Mucosa of stomach (tissue), 1 donor: ENCODE results near the gene MINK1.
"Not testable (repeated sequence)": the region's sequence is repeated elsewhere in the genome, so short reads cannot be mapped to it uniquely, and the experiment has no call there.

ENCODE experiments used
- H3K27me3 ChIP-seq: one replicate; pipeline ENCODE4 v1.7.0; 2013; ENCODE audit warnings: mild to moderate bottlenecking, low read length; ENCODE audit not compliant: control insufficient read depth, insufficient read depth
- H3K36me3 ChIP-seq: one replicate; pipeline ENCODE4 v1.7.0; 2013; ENCODE audit warnings: low read length; ENCODE audit not compliant: control insufficient read depth, insufficient read depth
- H3K4me1 ChIP-seq: one replicate; pipeline ENCODE4 v1.7.0; 2013; ENCODE audit warnings: mild to moderate bottlenecking, low read length; ENCODE audit not compliant: control insufficient read depth, insufficient read depth
- H3K4me3 ChIP-seq: one replicate; pipeline ENCODE4 v1.7.0; 2013; ENCODE audit warnings: low read length
- H3K9ac ChIP-seq: one replicate; pipeline ENCODE4 v1.7.0; 2013; ENCODE audit warnings: mild to moderate bottlenecking, low read length, moderate library complexity
- H3K9me3 ChIP-seq: one replicate; pipeline ENCODE4 v1.7.0; 2013; ENCODE audit warnings: mild to moderate bottlenecking, low read length, moderate library complexity; ENCODE audit not compliant: control insufficient read depth
- donor health status: Pancreatic carcinoma.

Gene MINK1

DNA sequence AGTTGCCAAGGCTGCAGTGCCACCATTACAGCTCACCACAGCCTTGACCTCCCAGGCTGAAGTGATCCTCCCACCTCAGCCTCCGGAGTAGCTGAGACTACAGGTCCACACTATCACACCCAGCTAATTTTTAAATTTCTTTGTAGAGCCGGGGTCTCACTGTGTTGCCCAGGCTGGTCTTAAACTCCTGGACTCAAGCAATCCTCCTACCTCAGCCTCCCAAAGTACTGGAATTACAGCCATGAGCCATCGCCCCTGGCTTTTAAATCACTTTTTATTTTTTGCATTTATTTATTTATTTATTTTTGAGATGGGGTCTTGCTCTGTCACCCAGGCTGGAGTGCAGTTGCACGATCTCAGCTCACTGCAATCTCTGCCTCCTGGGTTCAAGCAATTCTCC is 81.4 kb downstream of the MINK1 start:
- not testable (repeated sequence) for H3K4me3 ChIP-seq, H3K27me3 ChIP-seq, H3K36me3 ChIP-seq, H3K9ac ChIP-seq, H3K4me1 ChIP-seq, H3K9me3 ChIP-seq

DNA sequence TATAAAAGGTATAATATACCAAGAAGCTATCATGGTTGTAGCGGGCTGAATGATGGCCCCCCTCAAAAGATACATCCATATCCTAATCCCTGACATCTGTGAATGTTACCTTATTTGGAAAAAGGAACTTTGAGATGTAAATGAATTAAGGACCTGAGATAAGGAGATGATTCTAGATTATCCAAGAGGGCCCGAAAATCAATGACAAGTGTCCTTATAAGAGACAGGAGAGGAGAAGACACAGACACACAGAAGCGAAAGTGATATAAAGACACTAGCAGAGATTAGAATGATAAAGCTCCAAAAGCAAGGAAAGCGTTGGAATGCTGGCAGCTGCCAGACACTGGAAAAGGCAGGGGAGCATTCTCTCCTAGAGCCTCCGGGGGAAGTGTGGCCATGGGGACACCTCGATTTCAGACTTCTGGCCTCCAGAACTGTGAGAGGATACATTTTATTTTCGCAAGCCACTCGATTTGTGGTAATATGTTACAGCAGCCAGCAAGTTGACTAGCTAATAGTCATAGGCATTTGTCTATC is 86.4 kb downstream of the MINK1 start:
- Histone ChIP-seq H3K9me3 (no peaks in the 10 kb centered on the region), H3K36me3 (no peaks in the 10 kb centered on the region), H3K9ac (no peak overlapping the region), H3K4me3 (no peak overlapping the region), H3K4me1 (no peaks in the 10 kb centered on the region), H3K27me3 (no peaks in the 10 kb centered on the region)

- no peaks in the 10 kb centered on the region for H3K4me1 ChIP-seq
- no peak overlapping the region for H3K4me3 ChIP-seq
Observed at GRCh38 chr17:4920351-4921048, 87.4 kb downstream of the MINK1 start.

DNA sequence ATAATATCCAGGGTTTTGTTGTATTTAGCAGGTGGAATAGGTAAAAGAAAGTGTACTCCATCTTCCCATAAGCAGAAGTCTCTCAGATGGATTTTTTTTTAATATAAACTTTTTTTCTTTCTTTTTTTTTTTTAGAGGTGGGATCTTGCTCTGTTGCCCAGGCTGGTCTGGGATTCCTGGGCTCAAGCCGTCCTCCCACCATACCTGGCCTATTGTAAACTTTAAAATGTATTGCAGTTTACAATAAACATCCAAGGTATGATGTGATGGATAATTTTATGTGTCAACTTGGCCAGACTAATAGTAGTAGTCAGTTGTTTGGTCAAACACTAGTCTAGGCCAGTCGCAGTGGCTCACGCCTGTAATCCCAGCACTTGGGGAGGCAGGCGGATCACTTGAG is 88.2 kb downstream of the MINK1 start:
- no peaks in the 10 kb centered on the region for H3K4me1 ChIP-seq
- no peaks in the 10 kb centered on the region for H3K27me3 ChIP-seq
- H3K4me3 ChIP-seq: no peak overlapping the region
- no peaks in the 10 kb centered on the region for H3K9me3 ChIP-seq
- H3K9ac ChIP-seq: no peak overlapping the region
- no peaks in the 10 kb centered on the region for H3K36me3 ChIP-seq

More at GRCh38 chr17:4920351-4921048, 87.4 kb downstream of the MINK1 start:
- H3K9ac ChIP-seq: no peak overlapping the region
- H3K27me3 ChIP-seq: no peaks in the 10 kb centered on the region
- no peaks in the 10 kb centered on the region for H3K9me3 ChIP-seq
- H3K36me3 ChIP-seq: no peaks in the 10 kb centered on the region

DNA sequence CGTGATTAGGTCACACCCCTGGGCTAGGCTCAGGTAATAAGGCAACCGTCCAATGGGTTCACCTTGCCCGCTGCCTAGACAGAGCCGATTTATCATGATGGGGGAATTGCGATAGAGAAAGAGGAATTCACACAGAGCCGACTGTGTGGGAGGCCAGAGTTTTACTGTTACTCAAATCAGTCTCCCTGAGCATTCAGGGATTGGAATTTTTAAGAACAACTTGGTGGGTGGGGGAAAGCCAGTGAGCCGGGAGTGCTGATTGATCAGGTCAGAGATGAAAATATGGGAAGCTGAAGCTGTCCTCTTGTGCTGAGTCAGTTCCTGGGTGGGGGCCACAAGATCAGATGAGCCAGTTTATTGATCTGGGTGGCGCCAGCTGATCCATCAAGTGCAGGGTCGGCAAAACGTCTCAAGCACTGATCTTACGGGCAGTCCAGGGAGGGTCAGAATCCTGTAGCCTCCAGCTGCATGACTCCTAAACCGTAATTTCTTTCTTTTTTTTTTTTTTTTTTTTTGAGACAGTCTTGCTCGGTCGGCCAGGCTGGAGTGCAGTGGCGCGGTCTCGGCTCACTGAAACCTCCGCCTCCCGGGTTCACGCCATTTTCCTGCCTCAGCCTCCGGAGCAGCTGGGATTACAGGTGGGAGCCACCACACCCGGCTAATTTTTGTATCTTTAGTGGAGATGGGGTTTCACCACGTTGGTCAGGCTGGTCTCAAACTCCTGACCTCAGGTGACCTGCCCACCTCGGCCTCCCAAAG is 93.6 kb downstream of the MINK1 start:
- not testable (repeated sequence) for H3K9me3 ChIP-seq, H3K36me3 ChIP-seq, H3K4me3 ChIP-seq, H3K27me3 ChIP-seq, H3K9ac ChIP-seq, H3K4me1 ChIP-seq

- Histone ChIP-seq H3K4me1 (peaks cover under 1% of the 10 kb centered on the region), H3K9me3 (no peaks in the 10 kb centered on the region), H3K27me3 (no peaks in the 10 kb centered on the region), H3K36me3 (no peaks in the 10 kb centered on the region), H3K9ac (no peak overlapping the region), H3K4me3 (no peak overlapping the region)
Observed at GRCh38 chr17:4928881-4929280, 95.7 kb downstream of the MINK1 start.

GRCh38 chr17:4931963-4932362 is 98.8 kb downstream of the MINK1 start, which contains the start of gene GP1BA:
Gene GP1BA (plus strand): TSS chr17:4932277. CDS start chr17:4932605, 328 bp downstream.
- Histone ChIP-seq H3K4me3 (no peak within 1 kb of the TSS), H3K9ac (no peak within 1 kb of the TSS), H3K4me1 (peaks cover 6% of the 10 kb centered on the region), H3K9me3 (no peaks in the 10 kb centered on the region), H3K27me3 (no peaks in the 10 kb centered on the region), H3K36me3 (no peaks in the 10 kb centered on the region)

DNA sequence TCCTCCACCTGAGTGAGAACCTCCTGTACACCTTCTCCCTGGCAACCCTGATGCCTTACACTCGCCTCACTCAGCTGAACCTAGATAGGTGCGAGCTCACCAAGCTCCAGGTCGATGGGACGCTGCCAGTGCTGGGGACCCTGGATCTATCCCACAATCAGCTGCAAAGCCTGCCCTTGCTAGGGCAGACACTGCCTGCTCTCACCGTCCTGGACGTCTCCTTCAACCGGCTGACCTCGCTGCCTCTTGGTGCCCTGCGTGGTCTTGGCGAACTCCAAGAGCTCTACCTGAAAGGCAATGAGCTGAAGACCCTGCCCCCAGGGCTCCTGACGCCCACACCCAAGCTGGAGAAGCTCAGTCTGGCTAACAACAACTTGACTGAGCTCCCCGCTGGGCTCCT is 99.6 kb downstream of the MINK1 start:
- Histone ChIP-seq H3K9me3 (no peaks in the 10 kb centered on the region), H3K9ac (no peak overlapping the region), H3K36me3 (peaks cover 5% of the 10 kb centered on the region), H3K4me1 (peaks cover 6% of the 10 kb centered on the region), H3K4me3 (no peak overlapping the region), H3K27me3 (no peaks in the 10 kb centered on the region)

DNA sequence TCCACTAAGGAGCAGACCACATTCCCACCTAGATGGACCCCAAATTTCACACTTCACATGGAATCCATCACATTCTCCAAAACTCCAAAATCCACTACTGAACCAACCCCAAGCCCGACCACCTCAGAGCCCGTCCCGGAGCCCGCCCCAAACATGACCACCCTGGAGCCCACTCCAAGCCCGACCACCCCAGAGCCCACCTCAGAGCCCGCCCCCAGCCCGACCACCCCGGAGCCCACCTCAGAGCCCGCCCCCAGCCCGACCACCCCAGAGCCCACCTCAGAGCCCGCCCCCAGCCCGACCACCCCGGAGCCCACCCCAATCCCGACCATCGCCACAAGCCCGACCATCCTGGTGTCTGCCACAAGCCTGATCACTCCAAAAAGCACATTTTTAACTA is 100.5 kb downstream of the MINK1 start:
- Histone ChIP-seq H3K27me3 (no peaks in the 10 kb centered on the region), H3K36me3 (peaks cover 5% of the 10 kb centered on the region), H3K9ac (peak overlapping the region; percentile 45), H3K4me3 (no peak overlapping the region), H3K4me1 (peaks cover 13% of the 10 kb centered on the region), H3K9me3 (no peaks in the 10 kb centered on the region)

- H3K9ac ChIP-seq: peak overlapping the region; percentile 45
- peaks cover 19% of the 10 kb centered on the region for H3K4me1 ChIP-seq
- no peaks in the 10 kb centered on the region for H3K9me3 ChIP-seq
- H3K27me3 ChIP-seq: no peaks in the 10 kb centered on the region
- no peak overlapping the region for H3K4me3 ChIP-seq
- peaks cover 5% of the 10 kb centered on the region for H3K36me3 ChIP-seq
Observed at GRCh38 chr17:4934173-4934979, 101.2 kb downstream of the MINK1 start.

GRCh38 chr17:4935650-4936049 is 102.5 kb downstream of the MINK1 start:
- H3K9me3 ChIP-seq: no peaks in the 10 kb centered on the region
- H3K27me3 ChIP-seq: no peaks in the 10 kb centered on the region
- H3K4me1 ChIP-seq: peaks cover 23% of the 10 kb centered on the region
- peaks cover 5% of the 10 kb centered on the region for H3K36me3 ChIP-seq
- H3K9ac ChIP-seq: no peak overlapping the region
- no peak overlapping the region for H3K4me3 ChIP-seq

DNA sequence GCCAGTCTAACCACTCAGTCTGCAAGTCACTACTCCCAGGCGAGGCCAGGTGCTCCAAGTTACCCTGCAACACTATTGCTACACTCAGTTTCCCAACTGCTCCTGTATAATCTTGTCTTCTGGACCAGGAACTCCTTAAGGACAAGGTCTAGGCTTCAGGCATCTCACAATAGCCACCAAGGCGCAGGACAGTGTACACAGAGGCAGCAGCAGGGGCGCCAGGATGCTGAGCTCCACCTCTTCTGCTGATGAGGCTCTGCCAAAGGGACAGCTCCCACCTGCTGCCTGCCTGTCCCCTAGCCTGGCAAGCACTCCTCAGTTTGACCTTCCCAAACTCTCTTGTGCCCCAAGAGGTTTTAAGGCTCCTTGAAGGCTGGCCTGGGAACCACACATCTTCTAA is 103.3 kb downstream of the MINK1 start:
- Histone ChIP-seq H3K9ac (no peak overlapping the region), H3K9me3 (no peaks in the 10 kb centered on the region), H3K4me3 (no peak overlapping the region), H3K36me3 (peaks cover 5% of the 10 kb centered on the region), H3K4me1 (peaks cover 31% of the 10 kb centered on the region), H3K27me3 (no peaks in the 10 kb centered on the region)
